Neural crest cell (in vitro differentiated cells): ENCODE results near the gene GDPD5. TPM values are rescaled to one million over a fixed set of nuclear protein-coding genes. Genes with fewer than 3 reads are reported as not detected.

Experiments
- DNase-seq: peaks from one replicate; pipeline ENCODE4 v3.0.0; 2021; ENCODE audit warnings: low read depth, mixed read lengths, low spot score
- H3K27ac Mint-ChIP-seq: one replicate; pipeline ENCODE4 v1.8.0; 2021; ENCODE audit warnings: mild to moderate bottlenecking, mixed read lengths; ENCODE audit not compliant: unreplicated experiment
- H3K27me3 Mint-ChIP-seq: 2 replicates; pipeline ENCODE4 v1.8.0; 2021; ENCODE audit warnings: low read depth, mild to moderate bottlenecking, mixed read lengths
- H3K36me3 Mint-ChIP-seq: 2 replicates; pipeline ENCODE4 v1.8.0; 2021; ENCODE audit warnings: low read depth, mild to moderate bottlenecking, mixed read lengths
- H3K4me1 Mint-ChIP-seq: 2 replicates; pipeline ENCODE4 v1.8.0; 2021; ENCODE audit warnings: mixed read lengths
- H3K4me3 Mint-ChIP-seq: one replicate; pipeline ENCODE4 v1.8.0; 2021; ENCODE audit warnings: mild to moderate bottlenecking, mixed read lengths
- H3K9me3 Mint-ChIP-seq: 2 replicates; pipeline ENCODE4 v1.8.0; 2021; ENCODE audit warnings: mixed read lengths
- CTCF ChIP-seq: fragments of 200-600 bp; sonication (generic); conservative IDR thresholded peaks from 2 replicates; pipeline ENCODE4 v1.5.0; 2021; ENCODE audit warnings: antibody characterized with exemption, mild to moderate bottlenecking
- total RNA-seq: library from RNA; stranded (reverse); gene quantifications from 2 replicates; pipeline ENCODE4 v1.2.1, GENCODE V29; 2021

Gene GDPD5
- total RNA-seq, 1 donor from 2014 or later = 13.3 TPM

GRCh38 chr11:75536786-75537641, 11.3 kb upstream of the GDPD5 start:
- no peak overlapping the region for H3K27ac Mint-ChIP-seq
- no peaks in the 10 kb centered on the region for H3K36me3 Mint-ChIP-seq

DNA sequence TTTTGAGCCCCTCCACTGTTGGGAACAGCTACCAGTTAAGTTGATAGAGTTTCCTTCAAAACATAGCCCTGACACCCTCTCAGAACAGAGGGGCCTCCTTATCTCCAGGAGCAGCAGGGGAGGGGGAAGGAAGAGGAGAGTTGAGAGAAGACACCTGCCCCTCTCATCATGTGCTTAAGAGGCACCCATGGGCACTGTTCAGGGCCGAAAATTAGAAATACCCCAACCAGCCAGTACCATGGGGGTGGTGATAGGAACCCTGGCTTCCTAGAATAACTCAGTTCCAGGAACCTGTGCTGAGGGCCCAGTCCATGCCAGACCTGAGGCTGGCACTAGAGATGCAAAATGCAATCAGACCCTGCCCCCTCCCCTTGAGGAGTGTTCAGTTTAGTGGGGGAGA, 9.3 kb upstream of the GDPD5 start:
- Mint-ChIP-seq H3K36me3 (no peaks in the 10 kb centered on the region), H3K27ac (peak overlapping the region; percentile 30), H3K9me3 (no peaks in the 10 kb centered on the region), H3K4me1 (peaks cover 29% of the 10 kb centered on the region), H3K27me3 (no peaks in the 10 kb centered on the region), H3K4me3 (no peak overlapping the region)
- TF ChIP-seq CTCF = no peak
- DNase-seq = no peak

More at GRCh38 chr11:75536786-75537641, 11.3 kb upstream of the GDPD5 start:
- no peak for DNase-seq
- TF ChIP-seq CTCF = no peak
- H3K4me1 Mint-ChIP-seq = peaks cover 21% of the 10 kb centered on the region
- no peak overlapping the region for H3K4me3 Mint-ChIP-seq
- H3K27me3 Mint-ChIP-seq = no peaks in the 10 kb centered on the region
- no peaks in the 10 kb centered on the region for H3K9me3 Mint-ChIP-seq

GRCh38 chr11:75534259-75535069, 8.7 kb upstream of the GDPD5 start:
- H3K27me3 Mint-ChIP-seq = no peaks in the 10 kb centered on the region
- no peak overlapping the region for H3K27ac Mint-ChIP-seq
- no peaks in the 10 kb centered on the region for H3K36me3 Mint-ChIP-seq
- no peaks in the 10 kb centered on the region for H3K9me3 Mint-ChIP-seq
- peaks cover 31% of the 10 kb centered on the region for H3K4me1 Mint-ChIP-seq
- no peak for TF ChIP-seq CTCF
- no peak overlapping the region for H3K4me3 Mint-ChIP-seq
- DNase-seq = no peak

- Mint-ChIP-seq H3K9me3 (no peaks in the 10 kb centered on the region), H3K4me1 (peaks cover 31% of the 10 kb centered on the region), H3K36me3 (no peaks in the 10 kb centered on the region), H3K27ac (no peak overlapping the region), H3K4me3 (no peak overlapping the region), H3K27me3 (no peaks in the 10 kb centered on the region)
- no peak for DNase-seq
- no peak for TF ChIP-seq CTCF
These were observed 8.1 kb upstream of the GDPD5 start for GRCh38 chr11:75533896-75534258.

- H3K27ac Mint-ChIP-seq = no peak overlapping the region
These were observed 6.7 kb upstream of the GDPD5 start for GRCh38 chr11:75532200-75533048.

More at GRCh38 chr11:75532200-75533048, 6.7 kb upstream of the GDPD5 start:
- Mint-ChIP-seq H3K9me3 (no peaks in the 10 kb centered on the region), H3K36me3 (no peaks in the 10 kb centered on the region), H3K4me3 (peak overlapping the region; percentile 73), H3K27me3 (peaks cover 6% of the 10 kb centered on the region), H3K4me1 (peaks cover 41% of the 10 kb centered on the region)
- TF ChIP-seq CTCF = peak; percentile 99
- peak; percentile 86 for DNase-seq
